H1 (cell line): ENCODE results near the gene HOXC11. TPM values are rescaled to one million over a fixed set of nuclear protein-coding genes. Genes with fewer than 3 reads are reported as not detected.

ENCODE experiments used
- CHD1 ChIP-seq: IDR thresholded peaks from 2 replicates; pipeline ENCODE4 v1.6.1; 2012; ENCODE audit warnings: low read depth, low read length, improper control_type of control experiment
- RFX5 ChIP-seq: IDR thresholded peaks from 2 replicates; pipeline ENCODE4 v1.6.1; 2011; ENCODE audit warnings: low read depth, low read length, improper control_type of control experiment, borderline replicate concordance
- SIN3A ChIP-seq, 2 experiments: IDR thresholded peaks in 1 of 2; conservative IDR thresholded peaks in 1 of 2; 2 replicates each; pipeline ENCODE4 v1.6.1; 2011 to 2012; ENCODE audit warnings: low read length in 2 of 2, improper control_type of control experiment in 1 of 2, low read depth in 1 of 2, mild to moderate bottlenecking in 1 of 2
- TEAD4 ChIP-seq: IDR thresholded peaks from 2 replicates; pipeline ENCODE4 v1.6.1; 2012; ENCODE audit warnings: low read depth, low read length, inconsistent platforms, mixed read lengths
- polyA plus RNA-seq, 7 experiments: library from polyadenylated mRNA; depleted of rRNA in 3 of 7; stranded (reverse) in 5 of 7; unstranded in 2 of 7; fragments of >200 nt in 5 of 7; fragments of 200-250 nt in 2 of 7; gene quantifications; 1 replicate in 5 of 7; 2 replicates in 1 of 7; 4 replicates in 1 of 7; pipeline versions ENCODE4 v1.2.1 to v1.2.3, GENCODE V29; 2011 to 2013; ENCODE audit warnings: missing spikeins in 2 of 7, mixed read lengths in 2 of 7
- total RNA-seq: library from RNA; stranded (reverse); fragmentation: NEBNext Ultra II Directional; extraction: Animal tissue kit (Norgen Biotek cat#: 25700); gene quantifications from 2 replicates; pipeline ENCODE4 v1.2.1, GENCODE V29; 2021
- TF ChIP-seq, protein P1 (sequence below): IDR thresholded peaks from 2 replicates; pipeline ENCODE4 v1.6.1; 2011; ENCODE audit warnings: low read length, improper control_type of control experiment

The HOXC11 gene
- total and polyA plus RNA-seq, 2 of the 8 experiments (the other 6 are each of a cell fraction or from before 2014, with no cell fraction given): not detected

DNA sequence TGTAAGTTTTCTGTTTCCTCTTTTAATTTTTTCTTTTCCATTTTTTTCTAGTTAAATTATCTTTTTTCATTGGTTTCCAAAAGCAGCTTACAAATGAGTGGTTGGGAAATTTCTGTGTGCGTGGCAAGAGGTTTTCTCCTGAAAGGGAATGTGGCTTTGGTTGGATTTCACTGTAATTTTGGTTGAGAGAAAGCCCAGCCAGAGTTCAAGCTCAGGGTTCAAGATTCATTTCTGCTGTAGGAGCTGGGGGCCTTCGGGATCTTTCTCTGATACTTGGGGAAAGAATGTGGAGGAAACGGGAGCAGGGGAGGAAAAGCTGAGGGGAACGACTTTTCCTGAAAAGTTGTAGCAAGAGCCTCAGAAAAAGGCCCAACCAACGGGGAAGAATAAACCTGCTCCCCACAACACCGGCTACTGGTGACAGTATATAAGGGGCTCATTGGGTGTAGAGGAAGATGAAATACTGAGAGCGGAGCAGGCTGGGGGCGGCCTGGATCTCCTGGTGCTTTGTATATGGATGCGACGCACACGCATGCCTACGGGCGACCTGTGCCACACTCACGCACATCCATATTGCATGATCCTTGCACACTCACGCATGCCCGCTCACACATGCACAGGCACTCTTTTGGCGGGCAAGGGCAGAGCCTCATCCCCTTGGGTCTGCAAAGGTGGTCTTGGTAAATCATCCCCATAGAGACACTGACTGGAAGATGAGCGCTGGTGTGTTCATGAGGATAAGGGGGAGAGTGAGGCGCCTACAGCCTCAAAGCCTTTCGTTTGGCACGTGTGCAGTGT lies 14.0 kb downstream of the HOXC11 start (continued):
- TF ChIP-seq SIN3A (conservative IDR thresholded peaks at IDR 0.05 in 1 of 2, IDR thresholded peaks at IDR 0.05 in 1 of 2; ENCODE audit: low read depth in 1 of 2, low read length in 2 of 2) (no peak), CHD1 (no peak), RFX5 (no peak), TEAD4 (no peak)
- TF ChIP-seq, protein P1, sequence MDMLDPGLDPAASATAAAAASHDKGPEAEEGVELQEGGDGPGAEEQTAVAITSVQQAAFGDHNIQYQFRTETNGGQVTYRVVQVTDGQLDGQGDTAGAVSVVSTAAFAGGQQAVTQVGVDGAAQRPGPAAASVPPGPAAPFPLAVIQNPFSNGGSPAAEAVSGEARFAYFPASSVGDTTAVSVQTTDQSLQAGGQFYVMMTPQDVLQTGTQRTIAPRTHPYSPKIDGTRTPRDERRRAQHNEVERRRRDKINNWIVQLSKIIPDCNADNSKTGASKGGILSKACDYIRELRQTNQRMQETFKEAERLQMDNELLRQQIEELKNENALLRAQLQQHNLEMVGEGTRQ: no peak
- TF ChIP-seq, all 59 proteins: peak for 2
